Prostate gland (tissue), 2 donors: ENCODE results near the gene NXPE1.

Experiments used
- CTCF ChIP-seq, 4 experiments: fragments of 200-600 bp in 2 of 4; fragments of 450-650 bp in 2 of 4; sonication (generic) in 2 of 4; IDR thresholded peaks; 1 replicate in 3 of 4; 2 replicates in 1 of 4; pipeline ENCODE4 v1.5.1; 2016 to 2019; ENCODE audit warnings: antibody characterized with exemption in 4 of 4, mild to moderate bottlenecking in 2 of 4, moderate library complexity in 2 of 4
- POLR2A ChIP-seq: fragments of 450-650 bp; IDR thresholded peaks from one replicate; pipeline ENCODE4 v1.6.1; 2016; ENCODE audit warnings: antibody characterized with exemption, mild to moderate bottlenecking
- POLR2AphosphoS5 ChIP-seq: sonication (generic); formaldehyde crosslinking; IDR thresholded peaks from one replicate; pipeline ENCODE4 v1.6.1; 2017; ENCODE audit warnings: antibody characterized with exemption

- TF ChIP-seq CTCF (IDR thresholded peaks at IDR 0.05) (no peak), POLR2A (no peak), POLR2AphosphoS5 (no peak)
Measured at GRCh38 chr11:114605370-114605769, 45.7 kb upstream of the NXPE1 start.
